B cell (primary cell): ENCODE measurements around the gene DCBLD1. TPM values are rescaled to one million over a fixed set of nuclear protein-coding genes. Genes with fewer than 3 reads are reported as not detected.

Experiments used
- ATAC-seq: fragments of 200-7000 bp; cut with Tn5 transposase; one replicate; pipeline ENCODE4 v1.10.0; 2021; ENCODE audit warnings: low read depth, mild to moderate bottlenecking, moderate number of reproducible peaks, moderate library complexity
- CTCF ChIA-PET: fragments of 350-600 bp; sonication (Branson Sonifier 250); formaldehyde crosslinking; loops from one replicate; lab custom pipeline; 2021; ENCODE audit warnings: antibody characterized with exemption, inconsistent platforms; lab: Charles Lee
- POLR2A ChIA-PET: fragments of 350-600 bp; sonication (Branson Sonifier 250); formaldehyde crosslinking; loops from one replicate; lab custom pipeline; 2021; ENCODE audit warnings: antibody characterized with exemption; lab: Charles Lee
- DNase-seq: peaks from one replicate; pipeline ENCODE4 v3.0.0; 2013
- H2AFZ ChIP-seq: 2 replicates; pipeline ENCODE4 v1.6.1; 2012; ENCODE audit warnings: mild to moderate bottlenecking, low read depth, low read length; ENCODE audit not compliant: insufficient read depth, poor library complexity, severe bottlenecking
- H3K27ac ChIP-seq, 2 donors: 1 replicate in 1 of 2; 2 replicates in 1 of 2; pipeline ENCODE4 v1.5.1; 2012 to 2013; ENCODE audit warnings: low read length in 2 of 2, mild to moderate bottlenecking in 2 of 2, moderate library complexity in 1 of 2
- H3K27me3 ChIP-seq, 4 experiments: fragments of 200-600 bp in 1 of 4; sonication (generic) in 1 of 4; replicated peaks in 1 of 4; 1 replicate in 2 of 4; 2 replicates in 2 of 4; pipeline versions ENCODE4 v1.6.1 to v1.7.0; 2013 to 2016; ENCODE audit warnings: low read length in 3 of 4, mild to moderate bottlenecking in 2 of 4, mixed read lengths in 1 of 4, moderate library complexity in 1 of 4; ENCODE audit not compliant: insufficient read depth in 4 of 4, control insufficient read depth in 3 of 4; ENCODE audit errors: control extremely low read depth in 1 of 4
- H3K36me3 ChIP-seq, 2 experiments: replicated peaks in 1 of 2; 1 replicate in 1 of 2; 2 replicates in 1 of 2; pipeline versions ENCODE4 v1.6.1 to v1.7.1; 2013; ENCODE audit warnings: low read length in 1 of 2; ENCODE audit not compliant: insufficient read depth in 2 of 2, control insufficient read depth in 1 of 2; ENCODE audit errors: control extremely low read depth in 1 of 2, extremely low read depth in 1 of 2
- H3K4me1 ChIP-seq, 2 donors: fragments of 200-600 bp in 1 of 2; sonication (generic) in 1 of 2; 1 replicate in 1 of 2; 2 replicates in 1 of 2; pipeline versions ENCODE4 v1.5.1 to v1.6.1; 2013 to 2017; ENCODE audit warnings: low read length in 2 of 2; ENCODE audit not compliant: control insufficient read depth in 2 of 2, insufficient read depth in 2 of 2
- H3K4me2 ChIP-seq: replicated peaks from 2 replicates; pipeline ENCODE3; 2012; ENCODE audit warnings: mild to moderate bottlenecking, low read depth, low read length; ENCODE audit not compliant: poor library complexity, severe bottlenecking
- H3K4me3 ChIP-seq, 5 experiments: fragments of 200-600 bp in 1 of 5; sonication (generic) in 1 of 5; 1 replicate in 3 of 5; 2 replicates in 2 of 5; pipeline versions ENCODE4 v1.5.1 to v1.7.0; 2011 to 2016; ENCODE audit warnings: low read length in 4 of 5, mild to moderate bottlenecking in 4 of 5, low read depth in 2 of 5, control low read depth in 1 of 5, moderate library complexity in 1 of 5; ENCODE audit not compliant: insufficient read depth in 1 of 5; ENCODE audit errors: control extremely low read depth in 1 of 5, extremely low read depth in 1 of 5
- H3K79me2 ChIP-seq: fragments of 200-600 bp; sonication (generic); one replicate; pipeline ENCODE4 v1.6.0; 2016; ENCODE audit warnings: low read length; ENCODE audit not compliant: control insufficient read depth, insufficient read depth
- H3K9ac ChIP-seq: fragments of 200-600 bp; sonication (generic); 2 replicates; pipeline ENCODE4 v1.6.1; 2017; ENCODE audit warnings: mild to moderate bottlenecking, low read length, moderate library complexity
- H3K9me3 ChIP-seq, 3 donors: one replicate each; pipeline versions ENCODE4 v1.6.1 to v1.7.1; 2013; ENCODE audit warnings: low read length in 2 of 3; ENCODE audit not compliant: control insufficient read depth in 2 of 3, insufficient read depth in 1 of 3; ENCODE audit errors: control extremely low read depth in 1 of 3
- H4K20me1 ChIP-seq: 2 replicates; pipeline ENCODE4 v1.6.0; 2012; ENCODE audit warnings: mild to moderate bottlenecking, low read length; ENCODE audit not compliant: insufficient read depth, control insufficient read depth, poor library complexity, severe bottlenecking
- H3K27ac Mint-ChIP-seq: one replicate; pipeline ENCODE4 v1.8.0; 2021; ENCODE audit warnings: mixed read lengths
- H3K27me3 Mint-ChIP-seq: one replicate; pipeline ENCODE4 v1.8.0; 2021; ENCODE audit warnings: mixed read lengths
- H3K4me1 Mint-ChIP-seq: one replicate; pipeline ENCODE4 v1.8.0; 2021; ENCODE audit warnings: mixed read lengths
- H3K4me3 Mint-ChIP-seq: one replicate; pipeline ENCODE4 v1.8.0; 2021; ENCODE audit warnings: mixed read lengths
- H3K9me3 Mint-ChIP-seq: one replicate; pipeline ENCODE4 v1.8.0; 2022; ENCODE audit warnings: mixed read lengths; ENCODE audit not compliant: insufficient read depth
- CTCF ChIP-seq: fragments of 200-600 bp; IDR thresholded peaks from one replicate; pipeline ENCODE4 v1.8.0; 2022; ENCODE audit warnings: antibody characterized with exemption, mild to moderate bottlenecking
- EZH2 ChIP-seq: IDR thresholded peaks from 2 replicates; pipeline ENCODE4 v1.6.1; 2012; ENCODE audit warnings: borderline replicate concordance, low read depth, mild to moderate bottlenecking, moderate library complexity, low read length; ENCODE audit not compliant: insufficient read depth, poor library complexity, severe bottlenecking
- WGBS: methylation state at CpG from one replicate; pipeline ENCODE4 v1.1.5; 2013; ENCODE audit warnings: missing lambda C conversion rate; ENCODE audit not compliant: insufficient coverage; 5-methylcytosine and 5-hydroxymethylcytosine counted together
- intact Hi-C: fragments of 100-400 bp; cut with micrococcal nuclease; formaldehyde crosslinking; loops from one replicate; pipeline ENCODE4 v1.10.0; 2022
- polyA plus RNA-seq: library from polyadenylated mRNA; depleted of rRNA; stranded (reverse); fragments of >200 nt; gene quantifications from 2 replicates; pipeline ENCODE4 v1.2.3, GENCODE V29; 2012
- total RNA-seq, 2 donors: library from RNA; stranded (reverse); fragments of 120-200 nt in 1 of 2; gene quantifications; 1 replicate in 1 of 2; 2 replicates in 1 of 2; pipeline versions ENCODE4 v1.2.3 to v1.2.4, GENCODE V29; 2013 to 2022

DCBLD1 gene
- total and polyA plus RNA-seq, 2 donors (not counting 1 experiment from before 2014, with no cell fraction given): 0.21 to 0.37 TPM

GRCh38 chr6:117449549-117450439 lies 32.7 kb upstream of the DCBLD1 start:
- no peak for TF ChIP-seq EZH2
- peak; percentile 79 for TF ChIP-seq CTCF
- peaks cover 33% of the 10 kb centered on the region for H3K27me3 Mint-ChIP-seq
- H3K4me1 ChIP-seq: no peaks in the 10 kb centered on the region
- no peak overlapping the region for H2AFZ ChIP-seq
- H3K27me3 ChIP-seq: peaks cover 0 to 13% (median 5%) of the 10 kb centered on the region in 4 experiments
- peak; percentile 63 for DNase-seq
- no peak for ATAC-seq
- H3K9me3 ChIP-seq: no peaks in the 10 kb centered on the region
- intact Hi-C loops: loop anchor here (1.0 to 2.0 kb wide), 3 partner anchors 107 to 1661 kb away; no protein-coding TSS in a partner anchor
- no peak overlapping the region for H3K27ac ChIP-seq
- H3K36me3 ChIP-seq: no peaks in the 10 kb centered on the region
- H3K4me3 Mint-ChIP-seq: no peak overlapping the region
- no peaks in the 10 kb centered on the region for H3K4me1 Mint-ChIP-seq
- no peaks in the 10 kb centered on the region for H4K20me1 ChIP-seq
- no peaks in the 10 kb centered on the region for H3K9me3 Mint-ChIP-seq
- H3K9ac ChIP-seq: no peak overlapping the region
- H3K4me2 ChIP-seq: no peak overlapping the region
- ChIA-PET CTCF (interaction anchor here (0.7 to 4.7 kb wide), 21 partner anchors 8 to 1736 kb away, joined by 3 to 64 read pairs (median 4); partner anchors contain the start of gene GOPC), POLR2A (no interaction called here)
- WGBS: 17% methylated on average over 1 of the region's 10 CpGs
- no peak overlapping the region for H3K27ac Mint-ChIP-seq
- H3K4me3 ChIP-seq: no peak overlapping the region
- H3K79me2 ChIP-seq: no peaks in the 10 kb centered on the region

GRCh38 chr6:117451671-117452070 lies 30.8 kb upstream of the DCBLD1 start:
- no peaks in the 10 kb centered on the region for H3K4me1 ChIP-seq
- no peak for DNase-seq
- H3K27ac ChIP-seq: no peak overlapping the region
- H3K27me3 Mint-ChIP-seq: peaks cover 30% of the 10 kb centered on the region
- no peak overlapping the region for H3K4me3 Mint-ChIP-seq
- no peaks in the 10 kb centered on the region for H3K9me3 ChIP-seq
- no peak overlapping the region for H3K4me3 ChIP-seq
- H4K20me1 ChIP-seq: no peaks in the 10 kb centered on the region
- no peak overlapping the region for H3K4me2 ChIP-seq
- no peaks in the 10 kb centered on the region for H3K9me3 Mint-ChIP-seq
- H3K27ac Mint-ChIP-seq: no peak overlapping the region
- no peaks in the 10 kb centered on the region for H3K4me1 Mint-ChIP-seq
- no peak overlapping the region for H3K9ac ChIP-seq
- intact Hi-C loops: no loop called here
- H3K36me3 ChIP-seq: no peaks in the 10 kb centered on the region
- TF ChIP-seq EZH2 (no peak), CTCF (no peak)
- H2AFZ ChIP-seq: no peak overlapping the region
- ChIA-PET CTCF (interaction anchor here (0.7 to 4.7 kb wide), 3 partner anchors 104 to 1659 kb away, joined by 3 to 64 read pairs (median 5); no protein-coding TSS in a partner anchor), POLR2A (no interaction called here)
- no peak for ATAC-seq
- WGBS: 48% methylated on average over 3 of the region's 5 CpGs
- no peaks in the 10 kb centered on the region for H3K79me2 ChIP-seq
- peaks cover 0 to 10% (median 4%) of the 10 kb centered on the region in 4 experiments for H3K27me3 ChIP-seq
